BLaER1 treated with 17β-estradiol and CSF1 and Interleukin-3, amounts not matched to agents 10 nM and 100 nM (cell line): ENCODE data around the gene COMMD10.

Experiments
- H3K27ac ChIP-seq, 11 experiments: shearing (Covaris generic); formaldehyde crosslinking; 2 replicates each; pipeline ENCODE4 v1.8.1; 2022
- H3K27me3 ChIP-seq, 11 experiments: shearing (Covaris generic); formaldehyde crosslinking; 2 replicates each; pipeline ENCODE4 v1.8.1; 2022
- H3K36me3 ChIP-seq, 11 experiments: shearing (Covaris generic); formaldehyde crosslinking; 2 replicates each; pipeline ENCODE4 v1.8.1; 2022
- H3K4me1 ChIP-seq, 10 experiments: shearing (Covaris generic); formaldehyde crosslinking; 2 replicates each; pipeline ENCODE4 v1.8.1; 2022
- H3K4me2 ChIP-seq, 11 experiments: shearing (Covaris generic); formaldehyde crosslinking; 2 replicates each; pipeline ENCODE4 v1.8.1; 2022
- H3K4me3 ChIP-seq, 10 experiments: shearing (Covaris generic); formaldehyde crosslinking; 2 replicates each; pipeline ENCODE4 v1.8.1; 2022
- H3K9ac ChIP-seq, 11 experiments: shearing (Covaris generic); formaldehyde crosslinking; 2 replicates each; pipeline ENCODE4 v1.8.1; 2022
- H3K9me3 ChIP-seq, 11 experiments: shearing (Covaris generic); formaldehyde crosslinking; replicated peaks in 1 of 11; 2 replicates each; pipeline ENCODE4 v1.8.1; 2022
- H4K20me1 ChIP-seq, 11 experiments: shearing (Covaris generic); formaldehyde crosslinking; 2 replicates each; pipeline ENCODE4 v1.8.1; 2022
- Cebpa-rat ChIP-seq, 11 experiments: shearing (Covaris generic); IDR thresholded peaks; 2 replicates each; pipeline ENCODE4 v1.8.1; 2022

COMMD10 gene

DNA sequence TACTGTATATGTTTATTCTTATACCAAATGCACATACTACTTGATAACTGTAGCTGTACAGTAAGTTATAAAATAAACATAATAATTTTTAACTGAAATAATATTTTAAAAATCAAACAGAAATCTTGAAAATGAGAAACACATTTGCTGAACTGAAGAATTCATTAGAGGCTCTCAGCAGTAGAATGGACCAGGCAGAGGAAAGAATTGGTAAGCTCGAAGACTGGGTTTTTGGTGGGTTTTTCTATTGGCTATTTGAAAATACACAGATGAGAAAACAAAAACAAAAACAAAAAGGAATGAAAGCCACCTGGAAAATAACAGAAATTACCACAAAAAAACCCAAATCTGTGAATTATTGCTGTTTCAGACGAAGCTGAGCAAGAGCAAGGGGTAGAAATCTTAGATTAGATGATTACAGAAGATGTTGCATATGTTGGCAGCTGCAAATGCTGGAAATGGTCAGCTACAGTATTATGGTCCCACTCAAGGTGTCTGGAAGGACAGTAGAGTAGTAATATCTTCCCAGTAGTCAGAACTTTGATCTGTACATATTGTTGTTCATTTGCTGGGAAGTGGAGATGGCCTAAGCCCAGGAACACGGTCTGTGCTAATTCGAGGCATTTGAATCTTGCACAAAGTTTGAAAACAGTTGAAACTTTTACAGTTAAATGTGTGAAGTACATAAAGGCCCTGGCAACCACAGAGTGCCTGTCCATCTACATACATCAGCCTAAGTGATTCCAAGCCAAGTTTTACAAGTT is 233.4 kb downstream of the COMMD10 start:
- H3K9me3 ChIP-seq = peaks cover 17 to 21% (median 18%) of the 10 kb centered on the region in 11 experiments
- no peak for TF ChIP-seq Cebpa-rat (IDR thresholded peaks at IDR 0.05)
- no peak overlapping the region for H3K9ac ChIP-seq

DNA sequence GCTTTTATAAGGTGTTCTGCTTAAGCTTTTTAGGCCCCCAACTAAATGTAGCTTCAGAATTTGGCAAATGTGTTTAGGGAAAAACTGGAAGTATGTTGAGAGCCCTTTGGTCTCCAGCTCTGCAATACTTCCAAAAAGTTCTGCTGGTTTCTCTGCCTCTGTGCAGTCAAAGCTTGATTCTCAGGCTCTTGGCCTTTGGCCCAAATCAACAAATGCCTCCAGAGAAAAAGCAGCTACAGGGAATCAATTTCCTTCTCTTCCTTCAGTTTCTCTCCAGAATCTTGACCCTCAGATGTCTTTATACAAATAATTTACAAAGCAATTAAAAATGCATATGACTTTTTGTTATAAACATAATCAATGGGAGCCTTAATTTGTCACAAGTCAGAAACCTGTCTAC is 235.7 kb downstream of the COMMD10 start:
- Histone ChIP-seq H3K27me3 (no peaks in the 10 kb centered on the region), H3K27ac (no peak overlapping the region), H3K4me2 (no peak overlapping the region), H3K9me3 (peaks cover 17 to 21% (median 18%) of the 10 kb centered on the region in 11 experiments), H3K36me3 (peaks cover 23 to 89% (median 41%) of the 10 kb centered on the region in 11 experiments), H3K9ac (no peak overlapping the region), H3K4me3 (no peak overlapping the region), H4K20me1 (no peaks in the 10 kb centered on the region), H3K4me1 (peaks cover 0 to 5% (median 0%) of the 10 kb centered on the region in 10 experiments; a peak in 1 of 20 replicates)
- TF ChIP-seq Cebpa-rat (IDR thresholded peaks at IDR 0.05) = no peak

More for the DNA sequence above, 233.4 kb downstream of the COMMD10 start:
- H3K4me2 ChIP-seq = no peak overlapping the region
- peaks cover 27 to 93% (median 38%) of the 10 kb centered on the region in 11 experiments for H3K36me3 ChIP-seq
- H3K27me3 ChIP-seq = no peaks in the 10 kb centered on the region
- no peaks in the 10 kb centered on the region for H4K20me1 ChIP-seq
- no peak overlapping the region for H3K4me3 ChIP-seq
- no peak overlapping the region for H3K27ac ChIP-seq
- H3K4me1 ChIP-seq = peaks cover 0 to 5% (median 0%) of the 10 kb centered on the region in 10 experiments; a peak in 1 of 20 replicates

DNA sequence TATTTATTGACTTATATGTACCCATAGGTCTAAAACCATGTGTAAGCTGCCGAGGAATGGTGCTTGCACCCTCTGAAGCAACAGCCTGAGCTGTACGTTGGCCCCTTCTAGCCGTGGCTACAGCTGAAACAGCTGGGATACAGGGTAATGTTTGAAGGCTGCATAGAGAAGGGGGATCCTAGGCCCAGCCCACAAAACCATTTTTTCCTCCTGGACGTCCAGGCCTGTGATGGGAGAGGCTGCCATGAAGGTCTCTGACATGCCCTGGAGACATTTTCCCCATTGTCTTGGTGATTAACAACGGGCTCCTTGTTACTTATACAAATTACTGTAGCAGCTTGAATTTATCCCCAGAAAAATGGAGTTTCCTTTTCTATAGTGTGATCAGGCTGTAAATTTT is 244.7 kb downstream of the COMMD10 start:
- Histone ChIP-seq H3K4me3 (no peak overlapping the region; a peak in 1 of 20 replicates), H3K4me2 (no peak overlapping the region), H3K9me3 (peaks cover 40 to 63% (median 47%) of the 10 kb centered on the region in 11 experiments), H3K4me1 (no peaks in the 10 kb centered on the region), H3K27me3 (no peaks in the 10 kb centered on the region), H3K36me3 (peaks cover 26 to 63% (median 42%) of the 10 kb centered on the region in 11 experiments), H3K9ac (no peak overlapping the region), H3K27ac (no peak overlapping the region), H4K20me1 (no peaks in the 10 kb centered on the region)
- TF ChIP-seq Cebpa-rat (IDR thresholded peaks at IDR 0.05) = no peak

DNA sequence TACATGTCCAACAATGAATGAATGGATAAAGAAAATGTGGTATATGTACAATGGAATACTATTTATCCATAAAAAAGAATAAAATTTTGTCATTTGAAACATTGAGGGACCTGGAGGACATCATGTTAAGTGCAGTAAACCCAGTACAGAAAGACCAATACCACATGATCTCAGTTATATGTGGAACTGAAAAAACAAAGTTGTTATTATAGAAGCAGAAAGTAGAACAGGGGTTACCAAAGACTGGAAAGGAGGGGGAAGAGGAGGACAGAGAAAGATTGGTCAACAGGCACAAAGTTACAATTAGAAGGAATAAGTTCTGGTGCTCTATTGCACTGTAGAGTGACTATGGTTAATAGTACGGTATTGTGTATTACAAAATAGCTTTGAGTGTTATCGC is 256.0 kb downstream of the COMMD10 start:
- no peak for TF ChIP-seq Cebpa-rat (IDR thresholded peaks at IDR 0.05)
- H3K9me3 ChIP-seq = peaks cover 5 to 12% (median 7%) of the 10 kb centered on the region in 11 experiments; a peak in 20 of 22 replicates
- H4K20me1 ChIP-seq = no peaks in the 10 kb centered on the region; a peak in 1 of 22 replicates
- no peaks in the 10 kb centered on the region; a peak in 3 of 22 replicates for H3K36me3 ChIP-seq
- H3K9ac ChIP-seq = no peak overlapping the region
- H3K27me3 ChIP-seq = no peaks in the 10 kb centered on the region
- H3K27ac ChIP-seq = no peak overlapping the region
- no peak overlapping the region for H3K4me3 ChIP-seq
- peaks cover 0 to 11% (median 9%) of the 10 kb centered on the region in 10 experiments; a peak in 16 of 20 replicates for H3K4me1 ChIP-seq
- no peak overlapping the region for H3K4me2 ChIP-seq
